Spleen (tissue), 11 donors: ENCODE data around the gene MDH1B. TPM values are rescaled to one million over a fixed set of nuclear protein-coding genes. Genes with fewer than 3 reads are reported as not detected.

Source experiments
- DNase-seq: peaks from one replicate; pipeline ENCODE4 v3.0.0-alpha.2; 2020
- H3K27ac ChIP-seq, 8 donors: fragments of 200-600 bp; sonication (generic) in 7 of 8; 1 replicate in 4 of 8; 2 replicates in 4 of 8; pipeline versions ENCODE4 v1.5.0 to v1.8.0; 2016 to 2021; ENCODE audit warnings: inconsistent platforms in 4 of 8, mild to moderate bottlenecking in 4 of 8, moderate library complexity in 1 of 8
- H3K27me3 ChIP-seq, 7 donors: fragments of 200-600 bp; sonication (generic) in 6 of 7; replicated peaks in 1 of 7; 1 replicate in 4 of 7; 2 replicates in 3 of 7; pipeline versions ENCODE4 v1.5.0 to v1.8.0; 2016 to 2021; ENCODE audit warnings: inconsistent platforms in 3 of 7, mild to moderate bottlenecking in 1 of 7
- H3K36me3 ChIP-seq, 6 donors: fragments of 200-600 bp; sonication (generic) in 5 of 6; 1 replicate in 4 of 6; 2 replicates in 2 of 6; pipeline versions ENCODE4 v1.5.0 to v1.8.0; 2016 to 2021; ENCODE audit warnings: inconsistent platforms in 2 of 6
- H3K4me1 ChIP-seq, 6 donors: fragments of 200-600 bp; sonication (generic) in 5 of 6; 1 replicate in 3 of 6; 2 replicates in 3 of 6; pipeline versions ENCODE4 v1.5.0 to v1.8.0; 2016 to 2021; ENCODE audit warnings: inconsistent platforms in 3 of 6
- H3K4me3 ChIP-seq, 8 donors: fragments of 200-600 bp; sonication (generic) in 7 of 8; 1 replicate in 4 of 8; 2 replicates in 4 of 8; pipeline versions ENCODE4 v1.5.0 to v1.8.0; 2016 to 2021; ENCODE audit warnings: inconsistent platforms in 4 of 8, mild to moderate bottlenecking in 4 of 8, moderate library complexity in 2 of 8
- H3K9me3 ChIP-seq, 8 donors: fragments of 200-600 bp; sonication (generic) in 7 of 8; 1 replicate in 4 of 8; 2 replicates in 4 of 8; pipeline versions ENCODE4 v1.5.0 to v1.8.0; 2016 to 2021; ENCODE audit warnings: inconsistent platforms in 4 of 8
- CTCF ChIP-seq, 11 experiments: fragments of 200-600 bp in 7 of 11; fragments of 450-650 bp in 4 of 11; sonication (generic) in 4 of 11; IDR thresholded peaks in 8 of 11; conservative IDR thresholded peaks in 3 of 11; 1 replicate in 7 of 11; 2 replicates in 4 of 11; pipeline versions ENCODE4 v1.4.0 to v1.8.0; 2016 to 2021; ENCODE audit warnings: antibody characterized with exemption in 11 of 11, inconsistent platforms in 4 of 11, mild to moderate bottlenecking in 1 of 11
- POLR2A ChIP-seq, 3 donors: fragments of 450-650 bp; IDR thresholded peaks; one replicate each; pipeline ENCODE4 v1.5.1; 2017; ENCODE audit warnings: antibody characterized with exemption in 3 of 3, mild to moderate bottlenecking in 1 of 3
- POLR2AphosphoS5 ChIP-seq, 3 donors: sonication (generic); formaldehyde crosslinking; IDR thresholded peaks; one replicate each; pipeline ENCODE4 v1.5.1; 2017; ENCODE audit warnings: antibody characterized with exemption in 3 of 3
- WGBS, 5 donors: extraction: QIAGEN DNeasy Blood & Tissue Kit in 3 of 5; methylation state at CpG; one replicate each; pipeline versions ENCODE4 v1.1.5 to v1.1.7; 2013 to 2018; 5-methylcytosine and 5-hydroxymethylcytosine counted together
- intact Hi-C: fragments of 100-400 bp; cut with DNase I; formaldehyde crosslinking; loops from one replicate; pipeline ENCODE4 v1.15.0; 2023; ENCODE audit warnings: low total_unique reads
- polyA plus RNA-seq, 3 donors: library from polyadenylated mRNA; stranded (reverse); fragments of 200-250 nt; gene quantifications; one replicate each; pipeline ENCODE4 v1.2.1, GENCODE V29; 2013
- total RNA-seq, 7 donors: library from RNA; depleted of rRNA in 3 of 7; stranded (reverse); fragments of >200 nt in 3 of 7; fragmentation: NEBNext Ultra II Directional in 4 of 7; extraction: Animal tissue kit (Norgen Biotek cat#: 25700) in 4 of 7; gene quantifications; one replicate each; pipeline versions ENCODE4 v1.1.0 to v1.2.1, GENCODE V29; 2016 to 2021
- donor health status: healthy with polysubstance abuse.
- donor health status: DM: no; HTN: no; CAD: no; lungs with moderate emphysema.
- donor health status: DM: no; HTN: no; CAD: no.
- donor health status: Bipolar disorder and iron deficiency.
- donor health status: healthy.
- donor health status: DM: no; HTN: no; CAD: no.
- donor health status: DM: yes; HTN: yes; CAD: no.

MDH1B gene
- total and polyA plus RNA-seq, 10 donors: 0.10 to 2.4 (median 0.34) TPM; not detected in 2

- DNase-seq: no peak
- no peak overlapping the region for H3K4me3 ChIP-seq
- intact Hi-C loops: no loop called here
- H3K4me1 ChIP-seq: no peaks in the 10 kb centered on the region
- H3K27me3 ChIP-seq: peaks cover 0 to 7% (median 0%) of the 10 kb centered on the region in 7 donors
- H3K36me3 ChIP-seq: no peaks in the 10 kb centered on the region
- H3K27ac ChIP-seq: no peak overlapping the region
- TF ChIP-seq CTCF (IDR thresholded peaks at IDR 0.05 in 8 of 11, conservative IDR thresholded peaks at IDR 0.05 in 3 of 11) (no peak), POLR2A (IDR thresholded peaks at IDR 0.05) (no peak), POLR2AphosphoS5 (IDR thresholded peaks at IDR 0.05) (no peak)
- no peaks in the 10 kb centered on the region for H3K9me3 ChIP-seq
- 72 to 82% (median 80%) methylated on average over 2 of the region's 2 CpGs for WGBS, 5 donors
These were observed 31.8 kb downstream of the MDH1B start for GRCh38 chr2:206733341-206733740.

- H3K27me3 ChIP-seq: peaks cover 0 to 12% (median 0%) of the 10 kb centered on the region in 7 donors
- H3K9me3 ChIP-seq: no peaks in the 10 kb centered on the region
- 78 to 90% (median 83%) methylated on average over 7 of the region's 7 CpGs for whole genome bisulfite sequencing, 5 donors
- no peak overlapping the region for H3K4me3 ChIP-seq
- H3K27ac ChIP-seq: no peak overlapping the region
- no peaks in the 10 kb centered on the region for H3K4me1 ChIP-seq
- DNase-seq: no peak
- H3K36me3 ChIP-seq: no peaks in the 10 kb centered on the region
- TF ChIP-seq POLR2AphosphoS5 (IDR thresholded peaks at IDR 0.05) (no peak), POLR2A (IDR thresholded peaks at IDR 0.05) (no peak), CTCF (IDR thresholded peaks at IDR 0.05 in 8 of 11, conservative IDR thresholded peaks at IDR 0.05 in 3 of 11) (no peak)
- intact Hi-C loops: no loop called here
These were observed 36.6 kb downstream of the MDH1B start for GRCh38 chr2:206728277-206729199.

GRCh38 chr2:206727287-206727686 is 37.8 kb downstream of the MDH1B start:
- intact Hi-C loops: no loop called here
- 86 to 97% (median 95%) methylated on average over 2 of the region's 2 CpGs for WGBS, 5 donors
- no peaks in the 10 kb centered on the region for H3K9me3 ChIP-seq

More at GRCh38 chr2:206727287-206727686, 37.8 kb downstream of the MDH1B start:
- Histone ChIP-seq H3K27ac (no peak overlapping the region), H3K27me3 (peaks cover 0 to 12% (median 0%) of the 10 kb centered on the region in 7 donors), H3K4me1 (no peaks in the 10 kb centered on the region), H3K36me3 (no peaks in the 10 kb centered on the region), H3K4me3 (no peak overlapping the region)
- DNase-seq: no peak
- TF ChIP-seq POLR2AphosphoS5 (IDR thresholded peaks at IDR 0.05) (no peak), POLR2A (IDR thresholded peaks at IDR 0.05) (no peak), CTCF (IDR thresholded peaks at IDR 0.05 in 8 of 11, conservative IDR thresholded peaks at IDR 0.05 in 3 of 11) (no peak)
